ENCODE data around the gene LRRC8B.

DNA sequence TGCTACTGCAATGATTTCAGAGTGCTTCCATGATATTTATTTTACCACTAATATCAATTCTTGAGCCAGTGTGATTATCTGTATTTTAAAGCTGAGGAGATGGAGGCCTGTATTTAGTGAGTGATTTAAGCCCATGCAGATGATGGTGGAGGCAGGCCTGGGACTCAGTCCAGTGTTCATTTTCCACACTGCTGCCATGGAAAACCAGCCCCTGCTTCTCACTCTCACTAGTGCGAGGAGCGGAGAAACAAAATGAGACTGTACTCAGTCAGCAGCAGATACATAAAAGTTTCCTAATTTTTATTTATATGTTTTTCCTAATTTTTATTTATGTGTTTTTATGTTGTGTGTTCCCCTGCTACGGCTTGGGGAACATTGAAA is 32.8 kb downstream of the LRRC8B start:
- TF ChIP-seq, protein P1, sequence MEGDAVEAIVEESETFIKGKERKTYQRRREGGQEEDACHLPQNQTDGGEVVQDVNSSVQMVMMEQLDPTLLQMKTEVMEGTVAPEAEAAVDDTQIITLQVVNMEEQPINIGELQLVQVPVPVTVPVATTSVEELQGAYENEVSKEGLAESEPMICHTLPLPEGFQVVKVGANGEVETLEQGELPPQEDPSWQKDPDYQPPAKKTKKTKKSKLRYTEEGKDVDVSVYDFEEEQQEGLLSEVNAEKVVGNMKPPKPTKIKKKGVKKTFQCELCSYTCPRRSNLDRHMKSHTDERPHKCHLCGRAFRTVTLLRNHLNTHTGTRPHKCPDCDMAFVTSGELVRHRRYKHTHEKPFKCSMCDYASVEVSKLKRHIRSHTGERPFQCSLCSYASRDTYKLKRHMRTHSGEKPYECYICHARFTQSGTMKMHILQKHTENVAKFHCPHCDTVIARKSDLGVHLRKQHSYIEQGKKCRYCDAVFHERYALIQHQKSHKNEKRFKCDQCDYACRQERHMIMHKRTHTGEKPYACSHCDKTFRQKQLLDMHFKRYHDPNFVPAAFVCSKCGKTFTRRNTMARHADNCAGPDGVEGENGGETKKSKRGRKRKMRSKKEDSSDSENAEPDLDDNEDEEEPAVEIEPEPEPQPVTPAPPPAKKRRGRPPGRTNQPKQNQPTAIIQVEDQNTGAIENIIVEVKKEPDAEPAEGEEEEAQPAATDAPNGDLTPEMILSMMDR (IDR thresholded peaks at IDR 0.05): no peak
- no peak for TF ChIP-seq POLR2A (IDR thresholded peaks at IDR 0.05)
